ENCODE measurements around the gene JCAD.
A peak's percentile ranks its signal among the peaks of the same experiment; 100 is the strongest.
"Not testable (repeated sequence)": the region's sequence is repeated elsewhere in the genome, so short reads cannot be mapped to it uniquely, and the experiment has no call there.

JCAD gene

GRCh38 chr10:30059209-30060107 lies at the start of gene JCAD:
Gene JCAD, minus strand, starts transcription at chr10:30059586. Its CDS starts 11,774 bp downstream, at chr10:30047812.
- DNase-seq (peak; percentile 69), ATAC-seq (peak; percentile 75)

DNA sequence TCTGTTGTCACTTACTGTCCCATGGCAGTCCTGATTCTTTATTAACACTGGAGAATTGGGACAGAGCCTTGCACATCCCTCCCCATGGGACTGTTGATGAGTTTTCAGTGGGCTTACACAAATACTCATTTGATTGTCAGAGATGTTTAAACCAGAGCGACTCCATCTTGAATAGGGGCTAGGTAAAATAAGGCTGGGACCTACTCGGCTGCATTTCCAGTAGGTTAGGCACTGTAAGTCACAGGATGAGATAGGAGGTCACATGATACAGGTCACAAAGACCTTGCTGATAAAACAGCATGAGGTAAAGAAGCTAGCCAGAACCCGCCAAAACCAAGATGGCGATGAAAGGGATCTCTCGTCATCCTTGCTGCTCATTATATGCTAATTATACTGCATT lies 47.6 kb upstream of the JCAD start:
- ATAC-seq (no peak), DNase-seq (no peak)

GRCh38 chr10:30103595-30104320 lies 44.4 kb upstream of the JCAD start:
- no peak for DNase-seq
- ATAC-seq, result no peak

GRCh38 chr10:30099706-30100105 lies 40.3 kb upstream of the JCAD start:
- not testable (repeated sequence) for DNase-seq, ATAC-seq

DNA sequence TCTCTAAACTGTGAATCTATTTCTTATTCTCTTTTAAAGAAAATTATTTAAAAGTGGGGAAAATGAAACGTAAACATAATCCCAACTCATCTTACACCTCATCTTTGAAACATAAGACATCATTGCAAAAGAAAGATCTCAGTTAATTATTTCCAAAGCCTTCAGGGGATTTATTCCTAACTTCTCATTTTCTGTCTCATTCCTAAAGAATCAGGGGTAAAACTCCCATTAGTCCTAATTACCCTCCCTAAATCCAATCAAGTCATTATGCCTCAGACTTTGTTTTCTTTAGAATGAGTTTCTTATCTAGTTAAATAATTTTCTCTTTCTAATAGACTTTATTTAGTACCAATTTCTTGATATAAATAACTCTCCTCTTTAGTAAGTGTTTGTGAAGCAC lies 39.7 kb upstream of the JCAD start:
- no peak for ATAC-seq
- DNase-seq, result no peak

DNA sequence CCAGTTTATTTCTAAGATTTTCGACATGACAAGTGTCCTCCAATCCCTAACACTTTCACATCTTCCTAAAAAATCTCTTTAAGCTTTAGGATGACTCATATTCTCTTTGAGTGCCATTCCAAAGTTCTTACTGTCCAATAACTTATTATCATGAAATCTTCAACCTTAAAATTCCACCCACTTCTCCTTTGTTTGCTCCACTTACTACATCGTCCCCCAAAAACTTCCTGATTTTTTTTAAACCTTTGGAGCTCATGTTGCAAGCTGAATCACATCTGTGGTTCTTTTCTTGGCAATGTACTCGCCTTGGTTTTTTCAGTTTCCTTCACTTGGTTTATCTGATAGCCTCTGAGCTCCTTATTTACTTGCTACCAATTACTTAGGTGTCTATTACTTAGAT lies 39.2 kb upstream of the JCAD start:
- DNase-seq (no peak), ATAC-seq (no peak)

DNA sequence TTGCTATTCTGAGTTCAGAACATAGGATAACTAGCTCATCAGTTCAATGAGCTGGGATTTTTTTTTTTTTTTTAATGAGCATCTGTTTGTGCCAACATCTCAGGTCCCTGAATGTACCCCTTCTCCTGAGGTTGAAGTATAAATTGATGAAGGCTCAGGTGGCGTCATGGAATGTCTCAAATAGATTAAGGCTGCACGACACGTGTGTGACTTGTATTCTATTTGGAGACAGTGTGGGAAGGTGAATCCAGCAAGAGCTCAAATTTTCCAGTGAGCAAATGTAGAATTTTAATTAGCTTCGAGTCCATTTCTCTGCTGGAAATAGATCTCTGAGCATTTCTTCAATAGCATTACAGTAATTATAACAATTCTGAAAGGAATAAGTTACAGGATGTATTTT lies 37.2 kb upstream of the JCAD start:
- DNase-seq, result no peak
- no peak for ATAC-seq

- DNase-seq (no peak), ATAC-seq (no peak)
These were observed 36.4 kb upstream of the JCAD start for GRCh38 chr10:30095631-30096422.

- no peak for DNase-seq
- no peak for ATAC-seq
These were observed 35.2 kb upstream of the JCAD start for GRCh38 chr10:30094601-30095000.

DNA sequence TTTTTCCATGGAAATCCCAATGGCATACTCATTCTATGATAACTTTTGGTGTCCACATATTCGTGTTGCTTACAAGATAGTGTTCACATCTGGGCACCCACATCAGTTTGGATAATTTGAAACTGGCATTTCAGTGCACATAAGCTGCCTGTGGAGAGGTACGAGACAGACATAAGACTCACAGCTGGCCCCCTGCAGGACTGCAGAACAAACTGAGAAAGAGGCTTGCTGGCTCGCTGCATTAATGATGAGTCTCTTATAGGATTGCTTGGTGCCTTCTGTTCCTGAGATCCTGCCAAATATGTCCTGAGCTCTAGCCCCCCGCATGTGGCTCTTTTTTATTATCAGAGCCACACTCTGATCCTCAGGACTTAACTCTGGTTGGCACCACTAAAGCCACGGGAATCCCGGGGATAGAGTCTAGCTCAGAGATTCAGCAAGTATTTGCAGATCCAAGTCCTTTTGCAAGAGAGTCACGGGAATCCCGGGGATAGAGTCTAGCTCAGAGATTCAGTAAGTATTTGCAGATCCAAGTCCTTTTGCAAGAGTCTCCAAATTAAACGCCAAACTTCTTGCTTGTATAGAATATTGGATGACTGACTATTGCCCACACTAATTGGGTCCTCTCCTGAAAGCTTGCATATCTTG lies 34.0 kb upstream of the JCAD start:
- ATAC-seq, result no peak
- no peak for DNase-seq

DNA sequence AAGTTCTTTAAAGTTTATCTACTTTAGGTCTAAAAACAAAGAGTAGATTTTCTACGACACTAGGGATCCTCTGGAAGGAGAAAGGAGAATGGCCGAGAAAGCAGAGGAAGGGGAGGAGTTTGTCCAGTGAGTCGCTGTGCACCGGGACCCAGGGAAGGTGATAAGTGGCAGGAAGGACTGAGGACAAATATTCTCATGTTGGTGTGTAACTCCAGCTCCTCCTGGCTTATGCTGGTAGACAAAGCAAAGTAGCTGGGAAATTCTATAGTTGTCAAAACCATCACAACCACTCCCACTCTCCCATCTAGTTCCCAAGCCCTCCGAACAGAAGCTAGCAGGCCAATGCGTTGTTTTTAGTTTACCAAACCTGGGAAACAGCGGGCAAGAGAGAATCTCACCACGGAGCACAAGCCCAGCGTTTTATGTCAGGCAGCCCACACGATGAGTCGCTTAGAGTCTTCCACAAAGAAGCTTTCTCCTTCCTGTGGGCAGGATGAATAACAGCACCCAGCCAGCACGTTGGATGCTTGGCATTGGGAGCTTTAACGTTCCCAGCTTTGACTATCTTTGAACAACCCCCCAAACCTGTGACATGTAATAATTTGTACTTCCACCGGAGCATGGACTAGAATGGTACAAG lies 32.9 kb upstream of the JCAD start:
- no peak for ATAC-seq

GRCh38 chr10:30091136-30091535 lies 31.8 kb upstream of the JCAD start:
- ATAC-seq (no peak), DNase-seq (no peak)

More for the DNA sequence above, 32.9 kb upstream of the JCAD start:
- no peak for DNase-seq

GRCh38 chr10:30088178-30088577 lies 28.8 kb upstream of the JCAD start:
- DNase-seq, result no peak
- no peak for ATAC-seq

DNA sequence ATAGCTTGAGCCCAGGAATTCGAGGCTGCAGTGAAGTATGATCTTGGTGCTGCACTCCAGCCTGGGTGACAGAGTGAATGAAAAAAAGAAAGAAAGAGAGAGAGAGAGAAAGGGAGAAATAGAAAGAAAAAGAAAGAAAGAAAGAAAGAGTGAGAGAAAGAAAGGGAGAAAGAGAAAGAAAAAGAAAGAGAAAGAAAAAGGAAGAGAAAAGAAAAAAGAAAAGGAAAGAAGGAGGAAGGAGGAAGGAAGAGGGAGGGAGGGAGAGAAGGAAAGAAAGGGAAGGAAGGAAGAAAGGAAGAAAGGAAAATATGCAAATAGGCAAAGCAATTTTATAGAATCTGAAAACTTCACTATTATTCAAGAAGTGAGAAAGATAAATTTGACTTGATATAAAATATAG lies 24.5 kb upstream of the JCAD start:
- no peak for DNase-seq
- ATAC-seq, result no peak

DNA sequence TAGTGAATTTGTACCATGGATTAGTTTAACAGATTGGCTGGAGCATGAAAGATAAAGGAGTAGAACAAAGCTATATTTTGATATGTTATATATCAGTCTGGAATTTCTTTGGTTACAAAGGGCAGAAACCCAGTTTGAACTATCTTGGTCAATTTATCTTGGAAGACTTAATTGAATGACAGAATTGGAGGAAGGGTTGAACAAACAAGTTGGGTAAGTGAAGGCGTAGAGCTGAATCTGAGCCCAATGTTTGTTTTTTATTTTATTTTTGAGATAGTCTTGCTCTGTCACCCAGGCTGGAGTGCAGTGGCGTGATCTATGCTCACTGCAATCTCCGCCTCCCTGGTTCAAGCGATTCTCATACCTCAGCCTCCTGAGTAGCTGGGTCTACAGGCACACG lies 21.8 kb upstream of the JCAD start:
- DNase-seq, result no peak
- ATAC-seq, result no peak

DNA sequence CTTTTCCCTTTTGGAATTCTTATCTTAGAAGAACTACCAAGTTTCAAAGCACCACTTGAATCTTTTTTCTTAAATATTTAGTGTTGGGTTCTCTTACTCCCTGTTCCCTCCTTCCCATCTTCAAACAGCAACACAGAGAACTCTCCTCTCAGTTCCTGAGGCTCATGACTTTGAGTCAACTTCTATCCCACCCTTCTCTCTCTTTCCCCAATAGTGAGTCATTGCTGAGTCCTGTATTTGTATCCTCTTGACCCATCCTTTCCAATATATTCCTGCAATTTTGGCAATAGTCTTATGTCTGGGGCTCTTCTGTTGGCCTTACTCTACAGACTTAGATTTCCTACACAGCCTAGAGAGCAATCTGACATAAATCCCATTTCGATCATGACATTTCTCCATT lies 20.8 kb upstream of the JCAD start:
- no peak for DNase-seq
- no peak for ATAC-seq

DNA sequence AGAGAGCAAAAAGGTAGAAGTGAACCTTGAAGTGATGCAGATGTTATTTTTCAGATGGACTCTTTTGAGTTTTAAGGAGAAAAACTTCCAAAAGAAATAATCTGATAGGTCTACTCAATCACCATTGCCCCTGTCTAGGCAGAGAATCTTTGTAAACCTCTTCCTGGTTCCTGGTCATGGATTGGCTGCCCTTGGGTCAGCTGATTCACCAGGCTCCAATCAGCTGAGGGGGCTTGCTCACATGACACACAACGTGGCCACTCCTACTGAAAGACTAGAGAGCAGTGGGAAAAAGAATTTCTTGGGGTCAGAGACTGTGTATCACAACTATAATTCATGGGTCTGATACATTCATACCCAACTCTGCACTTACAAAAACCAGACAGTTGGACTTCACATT lies 20.0 kb upstream of the JCAD start:
- DNase-seq (no peak), ATAC-seq (no peak)

DNA sequence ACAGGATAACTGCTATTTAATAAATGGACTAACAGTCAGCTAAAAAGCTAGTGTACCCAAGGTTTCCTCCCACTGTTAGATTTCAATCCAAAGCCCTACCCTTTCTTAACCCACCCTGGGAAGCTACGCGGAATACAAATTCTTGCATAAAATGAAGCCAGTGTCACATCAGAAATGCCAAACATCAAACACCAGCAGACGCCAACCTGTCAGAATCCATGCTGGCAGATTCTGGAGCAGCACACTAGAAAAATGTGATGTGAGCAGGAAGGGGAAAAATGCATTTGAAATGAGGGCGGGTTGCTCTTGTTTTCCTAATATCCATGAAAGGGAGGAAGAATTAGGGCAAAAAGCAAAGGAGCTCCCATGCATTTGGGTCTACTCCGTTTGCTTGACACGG lies 16.1 kb upstream of the JCAD start:
- ATAC-seq (no peak), DNase-seq (no peak)

DNA sequence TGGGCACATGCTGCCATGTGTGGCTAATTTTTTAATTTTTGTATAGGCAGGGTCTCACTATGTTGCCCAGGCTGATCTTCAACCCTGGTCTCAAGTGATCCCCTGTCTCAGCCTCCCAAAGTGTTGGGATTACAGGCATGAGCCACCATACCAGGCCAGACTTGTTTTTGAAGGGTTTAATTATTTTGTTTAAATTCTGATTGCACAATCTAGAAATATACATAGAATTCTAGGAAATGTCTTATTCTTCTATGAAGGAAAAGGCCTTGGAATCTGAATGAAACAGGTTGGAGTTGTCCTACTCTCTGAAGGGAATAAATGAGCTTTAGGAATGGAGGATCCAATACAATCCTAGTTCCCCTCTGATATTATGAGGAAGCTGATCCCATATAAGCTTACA lies 15.5 kb upstream of the JCAD start:
- DNase-seq (no peak), ATAC-seq (no peak)

DNA sequence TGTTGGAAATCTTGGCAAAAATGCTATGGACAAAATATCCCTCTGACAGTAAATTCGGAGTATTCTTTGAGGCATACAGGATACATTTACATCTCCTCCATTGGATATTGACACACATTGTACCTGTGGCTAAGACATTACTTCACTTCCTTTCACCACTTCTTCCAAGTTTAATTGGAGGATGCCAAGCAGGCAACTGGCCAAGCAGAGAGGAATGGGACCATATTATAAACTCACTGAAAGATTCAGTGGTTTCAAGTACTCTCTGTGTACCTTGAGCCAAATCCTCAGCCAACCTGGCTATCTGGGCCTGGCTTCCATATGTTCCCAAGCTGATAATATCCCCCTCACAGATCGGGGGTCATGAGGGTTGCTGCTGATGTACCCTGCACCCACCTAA lies 14.7 kb upstream of the JCAD start:
- DNase-seq (no peak), ATAC-seq (no peak)

- ATAC-seq (no peak), DNase-seq (no peak)
These were observed 14.3 kb upstream of the JCAD start for GRCh38 chr10:30073767-30074060.

All from stimulated activated naive CD8-positive, alpha-beta T cell treated with anti-CD3 and anti-CD28 coated beads, Interleukin-15, Interleukin-2, amounts not matched to agents 100 U/mL and 50 U/mL, for 24 hours (primary cell).